ENCODE data around the gene FSCN2.

The FSCN2 gene

GRCh38 chr17:81553616-81554181, 25.5 kb downstream of the FSCN2 start:
- peak overlapping the region; percentile 61; the same call in 1 of the 2 replicates for H3K27ac ChIP-seq (ENCODE audit: low read length)
- peak overlapping the region; percentile 83 for H3K4me3 ChIP-seq (ENCODE audit: low read length)
- no peak for TF ChIP-seq EZH2 (optimal IDR thresholded peaks at IDR 0.05; ENCODE audit: low read depth, low read length)
- TF ChIP-seq EZH2phosphoT487 (IDR thresholded peaks at IDR 0.05; ENCODE audit: low read length): no peak
- TF ChIP-seq CTCF (IDR thresholded peaks at IDR 0.05; ENCODE audit: low read length): 0 out of 2 replicates have a peak, but pooled peaks have one; percentile 2
- H3K36me3 ChIP-seq (replicated peaks; ENCODE audit: insufficient read depth, low read length): no peaks in the 10 kb centered on the region
- peaks cover 16% of the 10 kb centered on the region; the same call in 1 of the 2 replicates for H3K4me1 ChIP-seq (ENCODE audit: low read length)
- peaks cover 22% of the 10 kb centered on the region for H3F3A ChIP-seq (ENCODE audit: insufficient read depth, low read length)
- H3K9me3 ChIP-seq (replicated peaks; ENCODE audit: insufficient read depth, low read length): no peaks in the 10 kb centered on the region
- peak overlapping the region; percentile 34; the same call in 1 of the 2 replicates for H3K9ac ChIP-seq (ENCODE audit: low read length)
- H4K20me1 ChIP-seq (ENCODE audit: insufficient read depth, low read length): no peaks in the 10 kb centered on the region
- H3K9me2 ChIP-seq (replicated peaks; ENCODE audit: insufficient read depth, low read length): no peaks in the 10 kb centered on the region
- H3K4me2 ChIP-seq (ENCODE audit: low read depth, low read length): peak overlapping the region; percentile 88
- no peak for DNase-seq
- H3K27me3 ChIP-seq (replicated peaks; ENCODE audit: insufficient read depth, low read length): no peaks in the 10 kb centered on the region
- H3K79me2 ChIP-seq (ENCODE audit: low read length): peaks cover 27% of the 10 kb centered on the region
- H2AFZ ChIP-seq (ENCODE audit: low read length): peak overlapping the region; percentile 42

GRCh38 chr17:81556175-81556691, 28.1 kb downstream of the FSCN2 start:
- H3K27ac ChIP-seq (ENCODE audit: low read length): no peak overlapping the region
- no peaks in the 10 kb centered on the region for H3K9me2 ChIP-seq (replicated peaks; ENCODE audit: insufficient read depth, low read length)
- no peak overlapping the region for H3K9ac ChIP-seq (ENCODE audit: low read length)
- H3K4me2 ChIP-seq (ENCODE audit: low read depth, low read length): no peak overlapping the region
- H2AFZ ChIP-seq (ENCODE audit: low read length): no peak overlapping the region
- H3K9me3 ChIP-seq (replicated peaks; ENCODE audit: insufficient read depth, low read length): no peaks in the 10 kb centered on the region
- no peaks in the 10 kb centered on the region for H4K20me1 ChIP-seq (ENCODE audit: insufficient read depth, low read length)
- H3F3A ChIP-seq (ENCODE audit: insufficient read depth, low read length): peaks cover 22% of the 10 kb centered on the region
- no peaks in the 10 kb centered on the region for H3K27me3 ChIP-seq (replicated peaks; ENCODE audit: insufficient read depth, low read length)
- no peak for DNase-seq
- no peak overlapping the region for H3K4me3 ChIP-seq (ENCODE audit: low read length)
- H3K4me1 ChIP-seq (ENCODE audit: low read length): peaks cover 12% of the 10 kb centered on the region; the same call in 1 of the 2 replicates
- H3K79me2 ChIP-seq (ENCODE audit: low read length): peaks cover 8% of the 10 kb centered on the region
- H3K36me3 ChIP-seq (replicated peaks; ENCODE audit: insufficient read depth, low read length): no peaks in the 10 kb centered on the region
- TF ChIP-seq CTCF (IDR thresholded peaks at IDR 0.05; ENCODE audit: low read length) (no peak), EZH2 (optimal IDR thresholded peaks at IDR 0.05; ENCODE audit: low read depth, low read length) (no peak), EZH2phosphoT487 (IDR thresholded peaks at IDR 0.05; ENCODE audit: low read length) (no peak)

- peaks cover 22% of the 10 kb centered on the region for H3F3A ChIP-seq (ENCODE audit: insufficient read depth, low read length)
- DNase-seq: no peak
- H3K4me1 ChIP-seq (ENCODE audit: low read length): peaks cover 10% of the 10 kb centered on the region; the same call in 1 of the 2 replicates
Measured at GRCh38 chr17:81556863-81557262, 28.7 kb downstream of the FSCN2 start.

More at GRCh38 chr17:81556863-81557262, 28.7 kb downstream of the FSCN2 start:
- H2AFZ ChIP-seq (ENCODE audit: low read length): no peak overlapping the region
- H3K4me3 ChIP-seq (ENCODE audit: low read length): no peak overlapping the region
- H3K27ac ChIP-seq (ENCODE audit: low read length): no peak overlapping the region
- H3K9me2 ChIP-seq (replicated peaks; ENCODE audit: insufficient read depth, low read length): no peaks in the 10 kb centered on the region
- no peak overlapping the region for H3K4me2 ChIP-seq (ENCODE audit: low read depth, low read length)
- no peaks in the 10 kb centered on the region for H3K36me3 ChIP-seq (replicated peaks; ENCODE audit: insufficient read depth, low read length)
- H3K9me3 ChIP-seq (replicated peaks; ENCODE audit: insufficient read depth, low read length): no peaks in the 10 kb centered on the region
- H3K27me3 ChIP-seq (replicated peaks; ENCODE audit: insufficient read depth, low read length): no peaks in the 10 kb centered on the region
- H3K79me2 ChIP-seq (ENCODE audit: low read length): peaks cover 2% of the 10 kb centered on the region
- H3K9ac ChIP-seq (ENCODE audit: low read length): no peak overlapping the region
- H4K20me1 ChIP-seq (ENCODE audit: insufficient read depth, low read length): no peaks in the 10 kb centered on the region
- no peak for TF ChIP-seq EZH2 (optimal IDR thresholded peaks at IDR 0.05; ENCODE audit: low read depth, low read length)

Data from MM.1S (cell line).